Measurements from ENCODE around the gene PFAS.

GRCh38 chr17:8282345-8282744 is 33.3 kb downstream of the PFAS start:
- TF ChIP-seq CTCF (IDR thresholded peaks at IDR 0.05; ENCODE audit: insufficient read depth, low read depth, low read length): no peak
- no peak for TF ChIP-seq EZH2 (IDR thresholded peaks at IDR 0.05; ENCODE audit: insufficient read depth, low read length)

Measured in astrocyte (in vitro differentiated cells and primary cell).